DND-41 (cell line): Measurements from ENCODE around the gene DIS3L2.
"Not testable (repeated sequence)": the region's sequence is repeated elsewhere in the genome, so short reads cannot be mapped to it uniquely, and the experiment has no call there.

ENCODE experiments used
- CTCF ChIP-seq: IDR thresholded peaks from 2 replicates; pipeline ENCODE4 v1.5.1; 2012; ENCODE audit warnings: borderline replicate concordance, low read length, moderate library complexity, mild to moderate bottlenecking; ENCODE audit not compliant: poor library complexity, severe bottlenecking; ENCODE audit errors: extremely low read depth
- EZH2 ChIP-seq: IDR thresholded peaks from 3 replicates; pipeline ENCODE4 v1.6.1; 2012; ENCODE audit warnings: borderline replicate concordance, low read depth, mild to moderate bottlenecking, moderate library complexity, low read length, inconsistent platforms; ENCODE audit not compliant: severe bottlenecking

DNA sequence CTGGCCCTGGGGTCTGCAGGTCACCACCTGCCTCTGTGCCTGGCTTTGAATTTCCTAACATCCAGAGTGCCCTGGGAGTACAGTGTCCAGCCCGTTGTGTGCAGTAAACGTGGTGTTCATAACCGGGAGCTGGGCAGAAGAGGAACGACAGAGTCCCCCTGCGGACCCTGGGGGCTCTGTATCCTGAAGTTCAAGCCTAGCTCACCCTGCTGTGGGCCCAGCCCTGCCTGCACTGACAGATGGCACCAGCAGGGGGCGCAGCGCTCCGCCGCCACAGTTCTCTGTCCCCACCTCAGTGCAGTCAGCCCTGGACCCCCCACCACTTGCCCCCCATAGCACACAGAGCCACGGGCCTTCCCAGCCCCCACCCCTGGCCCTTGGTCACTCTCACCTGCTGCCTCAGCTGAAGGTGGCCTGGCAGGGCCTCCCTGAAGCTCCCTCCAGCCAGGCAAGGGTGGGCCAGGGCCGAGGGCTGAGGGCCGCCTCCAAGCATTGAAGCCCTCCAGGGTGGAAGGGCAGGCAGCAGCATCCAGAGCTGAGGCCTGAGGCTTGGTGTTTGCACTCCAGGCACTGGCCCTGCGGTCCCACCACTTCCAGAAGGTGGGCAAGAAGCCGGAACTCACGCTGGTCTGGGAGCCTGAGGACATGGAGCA, 373.8 kb downstream of the DIS3L2 start:
- TF ChIP-seq CTCF: peak; percentile 58
- not testable (repeated sequence) for TF ChIP-seq EZH2
